ENCODE measurements around the gene MAFG. TPM values are rescaled to one million over a fixed set of nuclear protein-coding genes. Genes with fewer than 3 reads are reported as not detected.

Gene MAFG
- total RNA-seq, 6 donors from 2014 or later: 23.0 to 46.4 (median 28.8) TPM

DNA sequence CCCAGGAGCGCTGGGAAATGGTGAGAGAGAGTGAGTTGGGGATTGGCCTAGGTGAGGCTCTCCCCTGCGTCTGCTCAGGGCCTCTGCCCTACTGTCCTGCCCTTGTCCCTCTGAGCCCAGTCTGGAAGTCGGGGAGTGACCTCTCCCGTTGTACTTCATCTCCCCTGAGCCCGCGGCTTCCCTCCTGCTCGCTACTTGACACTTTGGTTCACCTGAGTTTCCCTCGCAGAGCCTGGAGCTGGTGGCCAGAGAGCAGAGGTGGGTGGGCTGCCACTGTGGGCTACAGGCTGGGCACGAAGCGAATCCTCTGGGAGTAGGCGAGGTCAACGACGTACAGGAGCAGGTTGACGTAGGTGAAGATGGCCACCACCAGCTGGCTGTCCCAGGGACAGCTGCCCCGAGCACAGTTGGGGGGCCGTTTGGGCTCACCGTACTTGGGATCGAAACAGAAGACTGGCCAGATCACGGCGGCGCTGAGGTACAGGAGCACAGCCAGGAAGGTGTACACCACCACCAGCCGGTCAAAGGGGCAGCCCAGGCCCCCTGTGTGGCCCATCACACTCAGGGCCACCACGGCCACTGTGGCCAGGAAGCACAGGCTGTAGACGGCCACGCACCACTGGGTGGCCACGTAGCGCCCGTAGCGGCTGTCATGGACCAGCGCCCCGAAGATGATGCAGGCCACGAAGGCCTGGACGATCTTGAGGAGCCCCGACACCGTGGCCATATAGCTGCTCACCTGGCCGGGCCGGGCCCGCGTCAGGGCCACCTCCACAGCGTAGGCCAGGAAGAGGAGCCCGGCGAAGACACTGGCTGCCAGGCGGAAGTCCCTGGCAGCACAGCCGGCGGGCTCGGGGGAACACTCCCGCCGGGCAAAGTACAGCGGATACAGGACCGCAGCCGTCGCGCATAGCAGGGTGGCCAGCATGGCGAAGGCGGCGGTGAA is 13.3 kb upstream of the MAFG start:
- TF ChIP-seq POLR2A (IDR thresholded peaks at IDR 0.05) (no peak), POLR2AphosphoS5 (IDR thresholded peaks at IDR 0.05) (no peak), EP300 (IDR thresholded peaks at IDR 0.05) (no peak)
- TF ChIP-seq, protein P1, sequence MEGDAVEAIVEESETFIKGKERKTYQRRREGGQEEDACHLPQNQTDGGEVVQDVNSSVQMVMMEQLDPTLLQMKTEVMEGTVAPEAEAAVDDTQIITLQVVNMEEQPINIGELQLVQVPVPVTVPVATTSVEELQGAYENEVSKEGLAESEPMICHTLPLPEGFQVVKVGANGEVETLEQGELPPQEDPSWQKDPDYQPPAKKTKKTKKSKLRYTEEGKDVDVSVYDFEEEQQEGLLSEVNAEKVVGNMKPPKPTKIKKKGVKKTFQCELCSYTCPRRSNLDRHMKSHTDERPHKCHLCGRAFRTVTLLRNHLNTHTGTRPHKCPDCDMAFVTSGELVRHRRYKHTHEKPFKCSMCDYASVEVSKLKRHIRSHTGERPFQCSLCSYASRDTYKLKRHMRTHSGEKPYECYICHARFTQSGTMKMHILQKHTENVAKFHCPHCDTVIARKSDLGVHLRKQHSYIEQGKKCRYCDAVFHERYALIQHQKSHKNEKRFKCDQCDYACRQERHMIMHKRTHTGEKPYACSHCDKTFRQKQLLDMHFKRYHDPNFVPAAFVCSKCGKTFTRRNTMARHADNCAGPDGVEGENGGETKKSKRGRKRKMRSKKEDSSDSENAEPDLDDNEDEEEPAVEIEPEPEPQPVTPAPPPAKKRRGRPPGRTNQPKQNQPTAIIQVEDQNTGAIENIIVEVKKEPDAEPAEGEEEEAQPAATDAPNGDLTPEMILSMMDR (IDR thresholded peaks at IDR 0.05): no peak
- peaks cover 0 to 3% (median 0%) of the 10 kb centered on the region in 4 donors for H3K27me3 ChIP-seq
- ATAC-seq (ENCODE audit: low FRiP score in 2 of 2): no peak
- H3K27ac ChIP-seq: no peak overlapping the region
- H3K4me1 ChIP-seq: peaks cover 14 to 36% (median 14%) of the 10 kb centered on the region in 4 donors
- 91 to 94% methylated on average over 32 to 50 of the region's 56 CpGs for WGBS, 2 donors
- no peak overlapping the region for H3K4me3 ChIP-seq
- DNase-seq: peak in 1 of 2 donors; percentile 80
- H3K36me3 ChIP-seq: no peaks in the 10 kb centered on the region
- H3K9me3 ChIP-seq: no peaks in the 10 kb centered on the region

DNA sequence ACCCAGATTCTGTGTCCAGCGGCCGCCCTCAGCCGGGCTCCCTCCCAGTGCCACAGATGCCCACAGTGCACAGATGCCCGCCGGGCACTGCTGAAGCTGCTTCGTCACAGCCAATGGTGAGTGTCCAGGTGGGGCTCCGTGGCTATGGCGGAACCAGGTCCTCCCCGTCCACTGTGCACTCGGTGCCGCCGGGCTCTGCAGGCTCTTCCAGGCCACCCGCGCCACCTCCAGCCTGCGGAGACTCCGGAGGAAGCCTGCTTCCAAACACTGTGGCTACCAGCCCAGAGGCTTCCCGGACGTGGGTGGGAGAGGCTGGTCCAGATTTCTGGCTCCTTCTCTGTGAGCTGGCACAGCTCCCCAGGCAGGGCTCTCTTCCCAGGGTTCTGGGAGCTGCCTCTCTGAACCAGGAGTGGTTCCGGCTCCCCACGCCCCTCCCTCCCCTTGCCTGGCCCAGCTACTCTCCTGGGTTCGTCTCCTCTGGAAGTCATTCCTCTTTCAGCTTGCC is 12.4 kb upstream of the MAFG start:
- Histone ChIP-seq H3K27ac (no peak overlapping the region), H3K27me3 (peaks cover 0 to 3% (median 0%) of the 10 kb centered on the region in 4 donors), H3K4me3 (no peak overlapping the region), H3K4me1 (peaks cover 14 to 36% (median 14%) of the 10 kb centered on the region in 4 donors), H3K36me3 (no peaks in the 10 kb centered on the region), H3K9me3 (no peaks in the 10 kb centered on the region)
- peak in 1 of 2 donors; percentile 28 for ATAC-seq (ENCODE audit: low FRiP score in 2 of 2)
- DNase-seq: peak in 1 of 2 donors; percentile 77
- TF ChIP-seq POLR2A (IDR thresholded peaks at IDR 0.05) (no peak), POLR2AphosphoS5 (IDR thresholded peaks at IDR 0.05) (no peak), EP300 (IDR thresholded peaks at IDR 0.05) (no peak)
- TF ChIP-seq, protein P1 (IDR thresholded peaks at IDR 0.05): no peak
- WGBS, 2 donors: 47 to 71% methylated on average over 9 to 13 of the region's 21 CpGs

GRCh38 chr17:81939218-81939617 is 11.7 kb upstream of the MAFG start:
- Histone ChIP-seq H3K36me3 (no peaks in the 10 kb centered on the region), H3K9me3 (no peaks in the 10 kb centered on the region), H3K27ac (no peak overlapping the region), H3K4me1 (peaks cover 14 to 36% (median 14%) of the 10 kb centered on the region in 4 donors), H3K4me3 (no peak overlapping the region), H3K27me3 (peaks cover 0 to 3% (median 0%) of the 10 kb centered on the region in 4 donors)
- TF ChIP-seq, protein P1 (IDR thresholded peaks at IDR 0.05): no peak
- TF ChIP-seq EP300 (IDR thresholded peaks at IDR 0.05) (no peak), POLR2AphosphoS5 (IDR thresholded peaks at IDR 0.05) (no peak), POLR2A (IDR thresholded peaks at IDR 0.05) (no peak)
- ATAC-seq (ENCODE audit: low FRiP score in 2 of 2): no peak
- DNase-seq: peak in 1 of 2 donors; percentile 52
- WGBS, 2 donors: 63% methylated on average over 15 of the region's 15 CpGs; no CpG with 5 or more reads in 1 of the 2 donors

DNA sequence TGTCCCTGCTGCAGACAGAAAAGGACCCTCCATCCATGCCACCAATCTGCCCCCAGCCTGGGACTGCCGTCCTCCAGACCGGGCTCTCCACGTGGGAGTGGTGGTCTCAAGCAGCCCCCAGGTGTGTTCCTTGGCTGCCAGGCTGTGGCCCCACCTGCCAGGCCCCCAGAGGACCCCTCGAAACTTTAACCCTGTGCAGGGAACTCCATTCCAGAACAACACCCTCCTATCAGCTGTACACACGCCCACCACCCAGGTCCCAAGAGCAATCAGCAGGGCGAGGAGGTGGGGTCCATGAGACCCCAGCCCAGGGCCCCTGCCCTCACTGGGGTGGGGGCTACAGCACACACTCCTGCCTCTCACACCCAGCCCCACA is 8.2 kb upstream of the MAFG start:
- Histone ChIP-seq H3K4me1 (peaks cover 14 to 46% (median 24%) of the 10 kb centered on the region in 4 donors), H3K36me3 (no peaks in the 10 kb centered on the region), H3K27ac (no peak overlapping the region), H3K27me3 (peaks cover 0 to 3% (median 0%) of the 10 kb centered on the region in 4 donors), H3K9me3 (no peaks in the 10 kb centered on the region), H3K4me3 (no peak overlapping the region)
- TF ChIP-seq EP300 (IDR thresholded peaks at IDR 0.05) (no peak), POLR2AphosphoS5 (IDR thresholded peaks at IDR 0.05) (no peak), POLR2A (IDR thresholded peaks at IDR 0.05) (no peak)
- TF ChIP-seq, protein P1 (IDR thresholded peaks at IDR 0.05): no peak
- no peak for ATAC-seq (ENCODE audit: low FRiP score in 2 of 2)
- WGBS, 2 donors: 88% methylated on average over 5 of the region's 6 CpGs; no CpG with 5 or more reads in 1 of the 2 donors
- DNase-seq: peak in 1 of 2 donors; percentile 52

Data from upper lobe of left lung (tissue), 6 donors.